Transverse colon (tissue), 3 donors: ENCODE data around the gene OLR1.

Source experiments
- CTCF ChIP-seq, 5 experiments: fragments of 200-600 bp in 3 of 5; fragments of 450-650 bp in 2 of 5; sonication (generic) in 3 of 5; IDR thresholded peaks; 1 replicate in 2 of 5; 2 replicates in 3 of 5; pipeline ENCODE4 v1.5.1; 2016 to 2017; ENCODE audit warnings: antibody characterized with exemption in 5 of 5, inconsistent platforms in 3 of 5, mild to moderate bottlenecking in 2 of 5, moderate library complexity in 1 of 5
- EP300 ChIP-seq: sonication (generic); formaldehyde crosslinking; IDR thresholded peaks from one replicate; pipeline ENCODE4 v1.6.1; 2017; ENCODE audit warnings: antibody characterized with exemption, low read depth
- POLR2A ChIP-seq: fragments of 450-650 bp; IDR thresholded peaks from one replicate; pipeline ENCODE4 v1.6.1; 2016; ENCODE audit warnings: antibody characterized with exemption, mild to moderate bottlenecking, moderate library complexity

GRCh38 chr12:10130042-10130441, 41.9 kb downstream of the OLR1 start, which contains the start of gene CLEC7A:
- TF ChIP-seq CTCF (IDR thresholded peaks at IDR 0.05) (no peak), POLR2A (peak; percentile 27), EP300 (no peak)
